Sigmoid colon (tissue), 7 donors: ENCODE data around the gene QARS1. TPM values are rescaled to one million over a fixed set of nuclear protein-coding genes. Genes with fewer than 3 reads are reported as not detected.

ENCODE experiments used
- DNase-seq: peaks from one replicate; pipeline ENCODE4 v3.0.0-alpha.2; 2019
- H3K27ac ChIP-seq, 4 donors: fragments of 200-600 bp; sonication (generic); one replicate each; pipeline ENCODE4 v1.5.1; 2016 to 2019; ENCODE audit warnings: mild to moderate bottlenecking in 1 of 4
- H3K27me3 ChIP-seq, 3 donors: fragments of 200-600 bp; sonication (generic); one replicate each; pipeline ENCODE4 v1.5.1; 2019; ENCODE audit warnings: mild to moderate bottlenecking in 1 of 3
- H3K36me3 ChIP-seq, 4 donors: fragments of 200-600 bp; sonication (generic); one replicate each; pipeline ENCODE4 v1.5.1; 2016 to 2019
- H3K4me1 ChIP-seq, 4 donors: fragments of 200-600 bp; sonication (generic); one replicate each; pipeline ENCODE4 v1.5.1; 2017 to 2019
- H3K4me3 ChIP-seq, 4 donors: fragments of 200-600 bp; sonication (generic); one replicate each; pipeline ENCODE4 v1.5.1; 2017 to 2019; ENCODE audit warnings: mild to moderate bottlenecking in 2 of 4, moderate library complexity in 1 of 4
- H3K9me3 ChIP-seq, 4 donors: fragments of 200-600 bp in 3 of 4; sonication (generic) in 3 of 4; one replicate each; pipeline versions ENCODE4 v1.5.1 to v1.6.1; 2013 to 2019
- EP300 ChIP-seq, 4 donors: sonication (generic); formaldehyde crosslinking; IDR thresholded peaks; one replicate each; pipeline ENCODE4 v1.6.1; 2017; ENCODE audit warnings: antibody characterized with exemption in 4 of 4
- POLR2A ChIP-seq, 2 donors: fragments of 450-650 bp; IDR thresholded peaks; one replicate each; pipeline ENCODE4 v1.6.1; 2016; ENCODE audit warnings: antibody characterized with exemption in 2 of 2, mild to moderate bottlenecking in 2 of 2, moderate library complexity in 2 of 2
- POLR2AphosphoS5 ChIP-seq, 4 donors: sonication (generic); formaldehyde crosslinking; IDR thresholded peaks; one replicate each; pipeline ENCODE4 v1.6.1; 2017; ENCODE audit warnings: antibody characterized with exemption in 4 of 4
- WGBS, 2 donors: extraction: QIAGEN DNeasy Blood & Tissue Kit; methylation state at CpG; one replicate each; pipeline ENCODE4 v1.1.7; 2013; 5-methylcytosine and 5-hydroxymethylcytosine counted together
- intact Hi-C: fragments of 100-400 bp; cut with DNase I; formaldehyde crosslinking; loops from one replicate; pipeline ENCODE4 v1.15.1; 2023
- polyA plus RNA-seq, 3 donors: library from polyadenylated mRNA; stranded (reverse); fragments of 200-250 nt; gene quantifications; one replicate each; pipeline ENCODE4 v1.2.3, GENCODE V29; 2013
- small RNA-seq, 3 donors: library from RNA; depleted of rRNA; stranded (forward); fragments of <200 nt; gene quantifications; one replicate each; pipeline ENCODE3, GENCODE V24; 2016
- total RNA-seq, 4 donors: library from RNA; depleted of rRNA; stranded (reverse); fragments of >200 nt; gene quantifications; one replicate each; pipeline ENCODE4 v1.1.0, GENCODE V29; 2016
- TF ChIP-seq, protein P1 (sequence below), 4 experiments: fragments of 450-650 bp in 3 of 4; fragments of 200-600 bp in 1 of 4; IDR thresholded peaks; one replicate each; pipeline ENCODE4 v1.5.1; 2016 to 2019; ENCODE audit warnings: antibody characterized with exemption in 4 of 4, mild to moderate bottlenecking in 3 of 4, moderate library complexity in 2 of 4
- donor health status: healthy with polysubstance abuse.
- donor health status: Bipolar disorder and iron deficiency.
- donor health status: healthy.

QARS1 gene
- total and polyA plus RNA-seq, 7 donors, result 158 to 363 (median 243) TPM

DNA sequence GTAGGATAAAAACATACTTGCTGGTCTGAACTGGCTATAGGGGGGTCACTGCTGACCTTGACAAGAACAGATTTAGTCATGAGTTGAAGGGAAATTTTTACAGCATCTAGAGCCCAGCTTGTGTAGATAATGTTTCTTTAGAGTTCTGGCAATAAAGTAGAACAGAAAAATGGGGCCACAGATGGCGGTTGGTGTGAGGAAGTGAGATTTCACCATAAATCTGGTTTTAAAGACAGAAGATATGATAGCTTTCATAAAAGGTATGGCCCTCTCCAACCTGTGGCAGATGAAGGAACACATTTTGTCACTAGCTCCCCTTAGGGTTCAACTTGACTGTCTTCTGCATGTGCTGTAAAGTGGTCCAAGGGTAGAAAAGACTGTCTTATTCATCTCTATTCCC is 51.0 kb downstream of the QARS1 start:
- intact Hi-C loops, result no loop called here
- TF ChIP-seq EP300 (IDR thresholded peaks at IDR 0.05) (no peak), POLR2AphosphoS5 (IDR thresholded peaks at IDR 0.05) (no peak), POLR2A (IDR thresholded peaks at IDR 0.05) (no peak)
- TF ChIP-seq, protein P1, sequence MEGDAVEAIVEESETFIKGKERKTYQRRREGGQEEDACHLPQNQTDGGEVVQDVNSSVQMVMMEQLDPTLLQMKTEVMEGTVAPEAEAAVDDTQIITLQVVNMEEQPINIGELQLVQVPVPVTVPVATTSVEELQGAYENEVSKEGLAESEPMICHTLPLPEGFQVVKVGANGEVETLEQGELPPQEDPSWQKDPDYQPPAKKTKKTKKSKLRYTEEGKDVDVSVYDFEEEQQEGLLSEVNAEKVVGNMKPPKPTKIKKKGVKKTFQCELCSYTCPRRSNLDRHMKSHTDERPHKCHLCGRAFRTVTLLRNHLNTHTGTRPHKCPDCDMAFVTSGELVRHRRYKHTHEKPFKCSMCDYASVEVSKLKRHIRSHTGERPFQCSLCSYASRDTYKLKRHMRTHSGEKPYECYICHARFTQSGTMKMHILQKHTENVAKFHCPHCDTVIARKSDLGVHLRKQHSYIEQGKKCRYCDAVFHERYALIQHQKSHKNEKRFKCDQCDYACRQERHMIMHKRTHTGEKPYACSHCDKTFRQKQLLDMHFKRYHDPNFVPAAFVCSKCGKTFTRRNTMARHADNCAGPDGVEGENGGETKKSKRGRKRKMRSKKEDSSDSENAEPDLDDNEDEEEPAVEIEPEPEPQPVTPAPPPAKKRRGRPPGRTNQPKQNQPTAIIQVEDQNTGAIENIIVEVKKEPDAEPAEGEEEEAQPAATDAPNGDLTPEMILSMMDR (IDR thresholded peaks at IDR 0.05), result no peak
- DNase-seq, result no peak
- Histone ChIP-seq H3K27ac (no peak overlapping the region), H3K4me3 (no peak overlapping the region), H3K4me1 (peaks cover 0 to 9% (median 0%) of the 10 kb centered on the region in 4 donors), H3K27me3 (no peaks in the 10 kb centered on the region), H3K9me3 (no peaks in the 10 kb centered on the region), H3K36me3 (peaks cover 28 to 82% (median 37%) of the 10 kb centered on the region in 4 donors)
- WGBS, 2 donors, result 84 to 87% methylated on average over 1 of the region's 1 CpG

Small RNA genes lying within 50 kb of the gene (small RNA-seq; reads per million reads assigned to genes)
- gene RN7SL182P, result 0 reads per million in 3 donors

Other genes starting within 250 kb of the QARS1 start
- 10 to 100 TPM; 18.2 to 29.1 (median 20.8) TPM for gene SLC25A20, start 205.9 kb downstream of the QARS1 start, total RNA-seq
- 10 to 100 TPM; 30.6 to 65.2 (median 39.7) TPM for gene SLC25A20, start 205.9 kb downstream of the QARS1 start, polyA plus RNA-seq
- gene ARIH2, start 185.9 kb downstream of the QARS1 start, total RNA-seq, result 100 to 1,000 TPM in 3 of 4 donors, 10 to 100 TPM in 1; 94.9 to 165 (median 116) TPM
- gene ARIH2, start 185.9 kb downstream of the QARS1 start, polyA plus RNA-seq, result 10 to 100 TPM; 33.0 to 53.7 (median 45.1) TPM
- 10 to 100 TPM; 30.9 to 41.3 (median 33.4) TPM for gene P4HTM, start 114.5 kb downstream of the QARS1 start, total RNA-seq
- gene P4HTM, start 114.5 kb downstream of the QARS1 start, polyA plus RNA-seq, result 10 to 100 TPM in 1 of 3 donors, 1 to 10 TPM in 2; 5.4 to 28.9 (median 5.5) TPM
- gene WDR6, start 97.4 kb downstream of the QARS1 start, total RNA-seq, result 100 to 1,000 TPM in 1 of 4 donors, 10 to 100 TPM in 3; 71.3 to 122 (median 93.5) TPM
- 100 to 1,000 TPM in 1 of 3 donors, 10 to 100 TPM in 2; 21.0 to 124 (median 27.6) TPM for gene WDR6, start 97.4 kb downstream of the QARS1 start, polyA plus RNA-seq
- 10 to 100 TPM; 11.8 to 35.5 (median 19.5) TPM for gene DALRD3, start 86.2 kb downstream of the QARS1 start, total RNA-seq
- 10 to 100 TPM; 14.3 to 26.3 (median 19.8) TPM for gene DALRD3, start 86.2 kb downstream of the QARS1 start, polyA plus RNA-seq
- 100 to 1,000 TPM in 2 of 4 donors, 10 to 100 TPM in 2; 75.9 to 116 (median 94.9) TPM for gene NDUFAF3, start 82.6 kb downstream of the QARS1 start, total RNA-seq
- gene NDUFAF3, start 82.6 kb downstream of the QARS1 start, polyA plus RNA-seq, result 10 to 100 TPM; 62.8 to 85.9 (median 74.4) TPM
- 100 to 1,000 TPM in 2 of 4 donors, 10 to 100 TPM in 2; 91.1 to 126 (median 109) TPM for gene IMPDH2, start 75.4 kb downstream of the QARS1 start, total RNA-seq
- gene IMPDH2, start 75.4 kb downstream of the QARS1 start, polyA plus RNA-seq, result 100 to 1,000 TPM in 1 of 3 donors, 10 to 100 TPM in 2; 55.0 to 187 (median 93.1) TPM
- gene QRICH1, start 10.7 kb downstream of the QARS1 start, total RNA-seq, result 100 to 1,000 TPM in 2 of 4 donors, 10 to 100 TPM in 2; 68.4 to 255 (median 135) TPM
- gene QRICH1, start 10.7 kb downstream of the QARS1 start, polyA plus RNA-seq, result 10 to 100 TPM; 16.8 to 43.1 (median 18.0) TPM
- gene USP19, start 16.1 kb upstream of the QARS1 start, total RNA-seq, result 10 to 100 TPM; 48.2 to 98.4 (median 55.7) TPM
- gene USP19, start 16.1 kb upstream of the QARS1 start, polyA plus RNA-seq, result 10 to 100 TPM; 22.2 to 33.8 (median 27.3) TPM
- 100 to 1,000 TPM; 252 to 612 (median 330) TPM for gene LAMB2, start 28.3 kb upstream of the QARS1 start, total RNA-seq
- gene LAMB2, start 28.3 kb upstream of the QARS1 start, polyA plus RNA-seq, result 10 to 100 TPM; 10.2 to 85.0 (median 26.6) TPM
- gene CCDC71, start 61.6 kb upstream of the QARS1 start, total RNA-seq, result 10 to 100 TPM; 12.5 to 27.3 (median 16.4) TPM
- 10 to 100 TPM; 13.4 to 23.0 (median 15.6) TPM for gene CCDC71, start 61.6 kb upstream of the QARS1 start, polyA plus RNA-seq
- 100 to 1,000 TPM in 2 of 4 donors, 10 to 100 TPM in 2; 95.3 to 134 (median 98.0) TPM for gene KLHDC8B, start 66.8 kb upstream of the QARS1 start, total RNA-seq
- 10 to 100 TPM; 11.3 to 27.6 (median 16.1) TPM for gene KLHDC8B, start 66.8 kb upstream of the QARS1 start, polyA plus RNA-seq
- gene C3orf62, start 172.5 kb upstream of the QARS1 start, total RNA-seq, result 10 to 100 TPM in 1 of 4 donors, 1 to 10 TPM in 3; 2.5 to 19.4 (median 4.5) TPM
- gene C3orf62, start 172.5 kb upstream of the QARS1 start, polyA plus RNA-seq, result 1 to 10 TPM; 1.2 to 7.5 (median 1.8) TPM
- 10 to 100 TPM; 16.3 to 28.2 (median 20.5) TPM for gene USP4, start 235.3 kb upstream of the QARS1 start, total RNA-seq
- 10 to 100 TPM; 19.0 to 31.9 (median 22.2) TPM for gene USP4, start 235.3 kb upstream of the QARS1 start, polyA plus RNA-seq